K562 (cell line): ENCODE measurements around the gene ILF2. TPM values are rescaled to one million over a fixed set of nuclear protein-coding genes. Genes with fewer than 3 reads are reported as not detected.
A peak's percentile ranks its signal among the peaks of the same experiment; 100 is the strongest.

ENCODE experiments used
- ATAC-seq: fragments of 200-7000 bp; cut with Tn5 transposase; 3 replicates; pipeline ENCODE4 v1.9.1; 2020; ENCODE audit warnings: moderate library complexity
- BruUV-seq: library from RNA; stranded (reverse); fragments of 400-500 nt; replicated peaks from 2 replicates; lab custom pipeline; 2021; lab: Mats Ljungman, UMichigan
- CTCF ChIA-PET: fragments of 300-600 bp; formaldehyde crosslinking; extraction: SDS; loops from one replicate; lab custom pipeline; 2021; ENCODE audit warnings: low intra/inter-chr PET ratio; lab: Yijun Ruan, JAX
- POLR2A ChIA-PET: fragments of 300-600, 350-650 bp; sonication (Branson Sonifier 250); formaldehyde crosslinking; extraction: SDS; loops from one replicate; lab custom pipeline; 2021; ENCODE audit warnings: antibody characterized with exemption, inconsistent platforms; lab: Yijun Ruan, JAX
- DNase-seq, 4 experiments: peaks; one replicate each; pipeline versions ENCODE4 v3.0.0 to v3.0.0-alpha.2; 2011 to 2018; ENCODE audit warnings: low spot score in 3 of 4, mixed read lengths in 3 of 4; ENCODE audit errors: extremely low read depth in 1 of 4
- FAIRE-seq: peaks from 2 replicates; lab custom pipeline; 2011; peaks lifted over from hg19 to GRCh38; lab: Jason Lieb, UNC
- H2AFZ ChIP-seq: 2 replicates; pipeline ENCODE4 v1.6.0; 2011; ENCODE audit warnings: low read depth, low read length, control low read depth, inconsistent platforms
- H3K27ac ChIP-seq: fragments of 200-600 bp; 3 replicates; pipeline ENCODE4 v1.8.0; 2011; ENCODE audit warnings: low read depth, mild to moderate bottlenecking, control low read depth, inconsistent platforms, low read length, moderate library complexity, mixed read lengths; ENCODE audit errors: extremely low read depth
- H3K27me3 ChIP-seq, 2 experiments: fragments of 300-600 bp in 1 of 2; 2 replicates in 1 of 2; 3 replicates in 1 of 2; pipeline versions ENCODE4 v1.6.0 to v1.8.0; 2011; ENCODE audit warnings: inconsistent platforms in 2 of 2, low read length in 2 of 2, mild to moderate bottlenecking in 1 of 2, mixed read lengths in 1 of 2, moderate library complexity in 1 of 2; ENCODE audit not compliant: control insufficient read depth in 2 of 2, insufficient read depth in 2 of 2
- H3K36me3 ChIP-seq: fragments of 300-600 bp; 3 replicates; pipeline ENCODE4 v1.8.0; 2011; ENCODE audit warnings: mild to moderate bottlenecking, low read length, inconsistent platforms; ENCODE audit not compliant: control insufficient read depth, insufficient read depth
- H3K4me1 ChIP-seq, 2 experiments: fragments of 200-600 bp in 1 of 2; replicated peaks in 1 of 2; 2 replicates in 1 of 2; 3 replicates in 1 of 2; pipeline versions ENCODE4 v1.5.1 to v1.8.0; 2011; ENCODE audit warnings: inconsistent platforms in 2 of 2, low read length in 2 of 2, mild to moderate bottlenecking in 1 of 2, mixed read lengths in 1 of 2, moderate library complexity in 1 of 2; ENCODE audit not compliant: control insufficient read depth in 2 of 2, insufficient read depth in 2 of 2
- H3K4me2 ChIP-seq: 2 replicates; pipeline ENCODE4 v1.6.1; 2011; ENCODE audit warnings: low read length, control low read depth, inconsistent platforms, mixed read lengths; ENCODE audit not compliant: insufficient read depth
- H3K4me3 ChIP-seq: fragments of 200-600 bp; sonication (generic), shearing (Covaris generic); 2 replicates; pipeline ENCODE4 v1.5.1; 2016; ENCODE audit warnings: control low read depth, inconsistent platforms
- H3K79me2 ChIP-seq: fragments of 200-600 bp; 3 replicates; pipeline ENCODE4 v1.8.0; 2011; ENCODE audit warnings: low read length, inconsistent platforms; ENCODE audit not compliant: control insufficient read depth, insufficient read depth
- H3K9ac ChIP-seq, 2 experiments: 2 replicates each; pipeline versions ENCODE4 v1.6.0 to v1.6.1; 2011; ENCODE audit warnings: low read depth in 2 of 2, low read length in 2 of 2, control low read depth in 1 of 2, inconsistent platforms in 1 of 2, mild to moderate bottlenecking in 1 of 2, mixed read lengths in 1 of 2; ENCODE audit not compliant: insufficient read depth in 1 of 2
- H3K9me1 ChIP-seq: one replicate; pipeline ENCODE4 v1.6.0; 2011; ENCODE audit warnings: inconsistent platforms, mild to moderate bottlenecking, low read length, moderate library complexity; ENCODE audit not compliant: control insufficient read depth, insufficient read depth
- H3K9me3 ChIP-seq: replicated peaks from 2 replicates; pipeline ENCODE4 v1.5.1; 2011; ENCODE audit warnings: low read depth, low read length, inconsistent platforms; ENCODE audit not compliant: control insufficient read depth, insufficient read depth
- H4K20me1 ChIP-seq: replicated peaks from 2 replicates; pipeline ENCODE4 v1.6.1; 2011; ENCODE audit warnings: low read length, inconsistent platforms, mixed read lengths; ENCODE audit not compliant: control insufficient read depth, insufficient read depth
- CREBBP ChIP-seq: IDR thresholded peaks from one replicate; pipeline ENCODE4 v1.6.1; 2012; ENCODE audit warnings: low read depth, mild to moderate bottlenecking, control low read depth, inconsistent platforms, low read length
- EP300 ChIP-seq: IDR thresholded peaks from 2 replicates; pipeline ENCODE4 v1.6.1; 2012; ENCODE audit warnings: low read length, improper control_type of control experiment
- GTF2E2 ChIP-seq: fragments of 200-800 bp; sonication (Bioruptor generic); IDR thresholded peaks from 2 replicates; pipeline ENCODE4 v1.6.1; 2016; ENCODE audit warnings: missing genetic modification characterization, missing compliant biosample characterization
- HDAC2 ChIP-seq: fragments of 450-650 bp; IDR thresholded peaks from 2 replicates; pipeline ENCODE4 v1.6.1; 2016; ENCODE audit warnings: mild to moderate bottlenecking
- HES1 ChIP-seq: fragments of 450-650 bp; IDR thresholded peaks from 2 replicates; pipeline ENCODE4 v1.6.1; 2016; ENCODE audit warnings: low read depth, mild to moderate bottlenecking, moderate library complexity
- HMBOX1 ChIP-seq: sonication (generic); IDR thresholded peaks from 2 replicates; pipeline ENCODE4 v1.6.1; 2016
- ID3 ChIP-seq, 2 experiments: fragments of 250-450 bp in 1 of 2; fragments of 450-650 bp in 1 of 2; sonication (Bioruptor Pico) in 1 of 2; IDR thresholded peaks; 2 replicates each; pipeline versions ENCODE4 v1.6.1 to v1.8.0; 2016 to 2021; ENCODE audit warnings: mild to moderate bottlenecking in 2 of 2, moderate library complexity in 2 of 2, missing compliant biosample characterization in 1 of 2, missing genetic modification characterization in 1 of 2
- KLF1 ChIP-seq: fragments of 450-650 bp; IDR thresholded peaks from 2 replicates; pipeline ENCODE4 v1.6.1; 2016; ENCODE audit warnings: missing genetic modification characterization, missing compliant biosample characterization
- L3MBTL2 ChIP-seq: fragments of 450-650 bp; IDR thresholded peaks from 2 replicates; pipeline ENCODE4 v1.6.1; 2016; ENCODE audit warnings: mild to moderate bottlenecking, moderate library complexity
- LARP7 ChIP-seq: fragments of 450-650 bp; IDR thresholded peaks from 2 replicates; pipeline ENCODE4 v1.6.1; 2016
- NRF1 ChIP-seq, 2 experiments: fragments of 450-650 bp; IDR thresholded peaks in 1 of 2; conservative IDR thresholded peaks in 1 of 2; 2 replicates each; pipeline ENCODE4 v1.6.1; 2014; ENCODE audit warnings: mild to moderate bottlenecking in 2 of 2
- OTX1 ChIP-seq: fragments of 450-650 bp; formaldehyde crosslinking; IDR thresholded peaks from 2 replicates; pipeline ENCODE4 v1.4.0; 2022; ENCODE audit warnings: mild to moderate bottlenecking
- POLR2H ChIP-seq: IDR thresholded peaks from 2 replicates; pipeline ENCODE4 v1.6.1; 2016; ENCODE audit warnings: missing genetic modification characterization, low read depth, mild to moderate bottlenecking, control low read depth, missing compliant biosample characterization, moderate library complexity
- SP2 ChIP-seq: IDR thresholded peaks from 2 replicates; pipeline ENCODE4 v1.6.1; 2011; ENCODE audit warnings: mild to moderate bottlenecking, low read depth, low read length, moderate library complexity; ENCODE audit not compliant: poor library complexity, severe bottlenecking; ENCODE audit errors: extremely low read depth
- THAP7 ChIP-seq: fragments of 250-450 bp; sonication (Bioruptor Pico); IDR thresholded peaks from 2 replicates; pipeline ENCODE4 v1.5.0; 2021
- USF2 ChIP-seq: sonication (generic); formaldehyde crosslinking; IDR thresholded peaks from 2 replicates; pipeline ENCODE4 v1.5.0; 2020; ENCODE audit warnings: missing genetic modification reagents
- ZNF232 ChIP-seq: sonication (generic); formaldehyde crosslinking; IDR thresholded peaks from 2 replicates; pipeline ENCODE4 v1.8.0; 2022; ENCODE audit warnings: mild to moderate bottlenecking, missing genetic modification reagents
- ZNF3 ChIP-seq: fragments of 250-450 bp; sonication (Bioruptor Pico); IDR thresholded peaks from 2 replicates; pipeline ENCODE4 v1.5.0; 2021; ENCODE audit warnings: mild to moderate bottlenecking, moderate library complexity
- ZSCAN29 ChIP-seq: fragments of 450-650 bp; IDR thresholded peaks from 2 replicates; pipeline ENCODE4 v1.6.1; 2017
- WGBS: fragments of 100-300 bp; shearing (Covaris generic); methylation state at CpG from one replicate; pipeline ENCODE4 v1.1.6; 2016; ENCODE audit warnings: low coverage, mixed read lengths; ENCODE audit not compliant: insufficient coverage; ENCODE audit errors: missing lambda C conversion rate; 5-methylcytosine and 5-hydroxymethylcytosine counted together
- in situ Hi-C: fragments of 300-500 bp; cut with MboI; formaldehyde crosslinking; loops from 4 replicates; pipeline ENCODE4 v1.15.0; 2018; ENCODE audit warnings: inconsistent platforms, mixed read lengths
- intact Hi-C: fragments of 100-400 bp; cut with micrococcal nuclease; formaldehyde crosslinking; loops from 2 replicates; pipeline ENCODE4 v1.14.2; 2022
- polyA plus RNA-seq, 8 experiments: library from polyadenylated mRNA; depleted of rRNA in 4 of 8; stranded (reverse) in 5 of 8; unstranded in 3 of 8; fragments of >200 nt; fragmentation: Nextera tagmentation in 2 of 8; fragmentation: Illumina TruSeq in 1 of 8; extraction: Ambion mirVana in 2 of 8; extraction: Trizol in 1 of 8; gene quantifications; 2 replicates each; pipeline versions ENCODE4 v1.2.1 to v1.2.3, GENCODE V29; 2011 to 2014; ENCODE audit warnings: inconsistent platforms in 1 of 8, missing spikeins in 1 of 8
- total RNA-seq, 7 experiments: library from RNA; depleted of rRNA in 6 of 7; stranded (reverse); fragments of >200 nt in 6 of 7; fragmentation: Illumina TruSeq in 2 of 7; extraction: Trizol in 2 of 7; gene quantifications; 2 replicates each; pipeline versions ENCODE4 v1.2.1 to v1.2.3, GENCODE V29; 2011 to 2021; ENCODE audit warnings: low replicate concordance in 1 of 7

The ILF2 gene
- total and polyA plus RNA-seq, 9 of the 15 experiments (the other 6 are each of a cell fraction or from before 2014, with no cell fraction given) = 282 to 726 (median 474) TPM

GRCh38 chr1:153678519-153679336 is 7.9 kb upstream of the ILF2 start, which contains the start of gene NPR1:
TSS of gene NPR1 (plus strand) at chr1:153678688. CDS start at chr1:153679109, 421 bp downstream.
- in situ Hi-C loops = loop anchor here (5.0 kb wide), 1 partner anchor 309 kb away; the partner anchor contains the start of gene RAB13
- TF ChIP-seq USF2 (CRISPR knock-in tag) (no peak), EP300 (no peak), LARP7 (no peak), CREBBP (no peak), ZSCAN29 (no peak), ZNF232 (no peak), NRF1 (conservative IDR thresholded peaks at IDR 0.05 in 1 of 2, IDR thresholded peaks at IDR 0.05 in 1 of 2) (0 out of 4 replicates have a peak, but pooled peaks of 1 of the 2 experiments have one; percentile 17), ID3 (CRISPR knock-in tag; IDR thresholded peaks at IDR 0.05) (no peak), ID3 (tag; IDR thresholded peaks at IDR 0.05) (no peak), HMBOX1 (no peak), KLF1 (tag) (no peak), ZNF3 (CRISPR knock-in tag) (no peak), POLR2H (tag) (no peak), SP2 (no peak), HDAC2 (no peak), GTF2E2 (no peak), THAP7 (no peak), L3MBTL2 (peak; percentile 18; the same call in 1 of the 2 replicates), OTX1 (CRISPR knock-in tag) (no peak), HES1 (no peak)

More at GRCh38 chr1:153678519-153679336, 7.9 kb upstream of the ILF2 start, which contains the start of gene NPR1:
- H2AFZ ChIP-seq = peak within 1 kb of the TSS; percentile 55
- no peaks in the 10 kb centered on the region for H3K36me3 ChIP-seq
- no peaks in the 10 kb centered on the region for H3K79me2 ChIP-seq
- H3K27ac ChIP-seq = no peak within 1 kb of the TSS
- BruUV-seq = no TSS peak
- peaks cover 0 to 19% of the 10 kb centered on the region in 2 experiments; a peak in 3 of 5 replicates for H3K4me1 ChIP-seq
- FAIRE-seq (no peak), DNase-seq (peak in 1 of 4 experiments; percentile 27), ATAC-seq (peak; percentile 56)
- peak within 1 kb of the TSS; percentile 32 for H3K4me2 ChIP-seq
- ChIA-PET CTCF (interaction anchor here (0.5 to 2.2 kb wide), 3 partner anchors 70 to 274 kb away, joined by 4 to 18 read pairs (median 9); no protein-coding TSS in a partner anchor), POLR2A (no interaction called here)
- intact Hi-C loops = loop anchor here (5.0 kb wide), 1 partner anchor 94 kb away; no protein-coding TSS in a partner anchor
- H3K9me1 ChIP-seq = no peaks in the 10 kb centered on the region
- peaks cover 33 to 52% of the 10 kb centered on the region in 2 experiments; a peak in 4 of 5 replicates for H3K27me3 ChIP-seq
- no peaks in the 10 kb centered on the region; the same call in 1 of the 2 replicates for H4K20me1 ChIP-seq
- no peak within 1 kb of the TSS for H3K4me3 ChIP-seq
- H3K9ac ChIP-seq = peak within 1 kb of the TSS in 1 of 2 experiments; percentile 66; a peak in 2 of 4 replicates
- WGBS = 21% methylated on average over 53 of the region's 78 CpGs
- H3K9me3 ChIP-seq = no peaks in the 10 kb centered on the region
